Adrenal gland (tissue), 12 donors: ENCODE data around the gene TIA1. TPM values are rescaled to one million over a fixed set of nuclear protein-coding genes. Genes with fewer than 3 reads are reported as not detected.

ENCODE experiments used
- DNase-seq, 7 donors: peaks; one replicate each; pipeline ENCODE4 v3.0.0-alpha.2; 2019 to 2020
- H3K27ac ChIP-seq, 5 donors: fragments of 200-600 bp; sonication (generic) in 4 of 5; 1 replicate in 3 of 5; 2 replicates in 2 of 5; pipeline versions ENCODE4 v1.5.1 to v1.8.0; 2016 to 2020; ENCODE audit warnings: mild to moderate bottlenecking in 1 of 5
- H3K27me3 ChIP-seq: fragments of 200-600 bp; 2 replicates; pipeline ENCODE4 v1.8.0; 2021
- H3K36me3 ChIP-seq, 2 donors: fragments of 200-600 bp; replicated peaks in 1 of 2; 1 replicate in 1 of 2; 2 replicates in 1 of 2; pipeline versions ENCODE4 v1.5.1 to v1.8.0; 2018 to 2022
- H3K4me1 ChIP-seq, 2 donors: fragments of 200-600 bp; replicated peaks in 1 of 2; 1 replicate in 1 of 2; 2 replicates in 1 of 2; pipeline versions ENCODE4 v1.5.1 to v1.8.0; 2018 to 2021
- H3K4me3 ChIP-seq, 4 donors: fragments of 200-600 bp; sonication (generic) in 3 of 4; one replicate each; pipeline ENCODE4 v1.5.1; 2016 to 2018
- H3K9me3 ChIP-seq, 3 donors: fragments of 200-600 bp; sonication (generic) in 1 of 3; replicated peaks in 1 of 3; 1 replicate in 2 of 3; 2 replicates in 1 of 3; pipeline versions ENCODE4 v1.5.1 to v1.8.0; 2016 to 2021
- CTCF ChIP-seq, 6 experiments: fragments of 450-650 bp in 4 of 6; fragments of 200-600 bp in 2 of 6; sonication (generic) in 1 of 6; IDR thresholded peaks; 1 replicate in 5 of 6; 2 replicates in 1 of 6; pipeline versions ENCODE4 v1.5.1 to v1.8.0; 2016 to 2021; ENCODE audit warnings: antibody characterized with exemption in 6 of 6, mild to moderate bottlenecking in 2 of 6, moderate library complexity in 1 of 6
- POLR2A ChIP-seq, 2 donors: fragments of 450-650 bp; IDR thresholded peaks; one replicate each; pipeline ENCODE4 v1.6.1; 2017; ENCODE audit warnings: antibody characterized with exemption in 2 of 2, mild to moderate bottlenecking in 2 of 2, moderate library complexity in 1 of 2
- WGBS, 4 donors: extraction: QIAGEN DNeasy Blood & Tissue Kit in 2 of 4; methylation state at CpG; one replicate each; pipeline versions ENCODE4 v1.1.5 to v1.1.7; 2013 to 2017; 5-methylcytosine and 5-hydroxymethylcytosine counted together
- intact Hi-C, 2 donors: fragments of 100-400 bp; cut with DNase I; formaldehyde crosslinking; loops; one replicate each; pipeline versions ENCODE4 v1.14.1 to v1.15.0; 2022 to 2023
- polyA plus RNA-seq, 3 donors: library from polyadenylated mRNA; stranded (reverse); fragments of 200-250 nt in 2 of 3; fragments of 350-450 nt in 1 of 3; fragmentation: Illumina TruSeq in 1 of 3; extraction: RNeasy Lipid Tissue Mini Kit (QIAGEN cat#74804) in 1 of 3; gene quantifications; one replicate each; pipeline ENCODE4 v1.2.3, GENCODE V29; 2013 to 2014
- total RNA-seq, 9 donors: library from RNA; depleted of rRNA in 4 of 9; stranded (reverse); fragments of >200 nt in 4 of 9; fragments of 120-200 nt in 1 of 9; fragmentation: NEBNext Ultra II Directional in 1 of 9; extraction: Animal tissue kit (Norgen Biotek cat#: 25700) in 1 of 9; gene quantifications; one replicate each; pipeline versions ENCODE4 v1.1.0 to v1.2.4, GENCODE V29; 2013 to 2023
- donor health status: healthy with polysubstance abuse.
- donor health status: Bipolar disorder and iron deficiency.
- donor health status: DM: yes; HTN: yes; CAD: no.
- donor health status: DM: no; HTN: no; CAD: no.
- donor health status: DM: no; HTN: no; CAD: no.
- donor health status: DM: yes; HTN: yes; CAD: no.

TIA1 gene
- total and polyA plus RNA-seq, 12 donors, result 25.9 to 181 (median 87.2) TPM

DNA sequence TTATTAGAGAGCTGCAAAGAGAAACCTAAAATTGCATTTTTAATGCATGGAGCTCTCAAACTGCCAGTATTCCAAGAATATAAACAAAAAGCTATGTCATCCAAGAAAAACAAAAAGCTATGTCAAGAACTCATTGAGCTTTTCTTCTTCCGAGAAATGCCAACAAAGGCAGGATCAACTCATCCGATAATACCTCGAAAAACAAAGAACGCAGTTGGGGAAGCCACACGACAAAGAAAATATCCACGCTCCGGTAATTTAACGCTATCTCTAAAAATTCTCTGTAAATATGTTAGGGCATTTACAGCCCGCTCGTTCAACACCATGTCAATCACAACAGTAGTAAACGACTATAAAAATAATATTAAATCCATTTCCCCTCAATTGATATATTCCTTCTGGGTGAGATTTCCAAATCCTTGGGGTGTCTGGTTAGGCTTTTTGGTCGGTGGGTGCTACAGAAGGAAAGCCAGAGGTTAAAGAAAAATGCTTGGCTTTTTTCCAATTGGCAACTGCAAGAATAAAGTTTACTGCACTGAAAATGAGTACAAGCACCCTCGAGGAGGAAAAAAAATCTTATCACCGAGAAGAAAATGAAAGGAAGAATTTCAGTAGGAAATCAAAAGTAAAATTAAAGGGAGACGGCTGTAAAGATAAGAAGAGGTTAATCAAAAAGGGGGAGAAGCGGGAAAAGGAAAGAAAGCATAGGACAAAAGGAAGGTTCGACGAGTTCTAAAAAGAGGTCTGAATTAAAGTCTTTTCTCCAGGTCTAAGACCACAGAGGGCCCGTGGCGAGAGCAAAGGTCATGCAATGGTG lies 856 bp downstream of the TIA1 start:
- H3K36me3 ChIP-seq, result no peaks in the 10 kb centered on the region
- no peak for DNase-seq
- H3K4me1 ChIP-seq, result peaks cover 17 to 40% of the 10 kb centered on the region in 2 donors
- H3K9me3 ChIP-seq, result no peaks in the 10 kb centered on the region
- intact Hi-C loops, result no loop called here
- TF ChIP-seq CTCF (IDR thresholded peaks at IDR 0.05), result no peak
- TF ChIP-seq POLR2A (IDR thresholded peaks at IDR 0.05), result no peak
- no peaks in the 10 kb centered on the region for H3K27me3 ChIP-seq
- peak overlapping the region; percentile 95 to 98 (median 98) for H3K27ac ChIP-seq
- H3K4me3 ChIP-seq, result peak overlapping the region; percentile 40 to 98 (median 82)
- 0 to 1% (median 0%) methylated on average over 20 of the region's 20 CpGs for WGBS, 4 donors

DNA sequence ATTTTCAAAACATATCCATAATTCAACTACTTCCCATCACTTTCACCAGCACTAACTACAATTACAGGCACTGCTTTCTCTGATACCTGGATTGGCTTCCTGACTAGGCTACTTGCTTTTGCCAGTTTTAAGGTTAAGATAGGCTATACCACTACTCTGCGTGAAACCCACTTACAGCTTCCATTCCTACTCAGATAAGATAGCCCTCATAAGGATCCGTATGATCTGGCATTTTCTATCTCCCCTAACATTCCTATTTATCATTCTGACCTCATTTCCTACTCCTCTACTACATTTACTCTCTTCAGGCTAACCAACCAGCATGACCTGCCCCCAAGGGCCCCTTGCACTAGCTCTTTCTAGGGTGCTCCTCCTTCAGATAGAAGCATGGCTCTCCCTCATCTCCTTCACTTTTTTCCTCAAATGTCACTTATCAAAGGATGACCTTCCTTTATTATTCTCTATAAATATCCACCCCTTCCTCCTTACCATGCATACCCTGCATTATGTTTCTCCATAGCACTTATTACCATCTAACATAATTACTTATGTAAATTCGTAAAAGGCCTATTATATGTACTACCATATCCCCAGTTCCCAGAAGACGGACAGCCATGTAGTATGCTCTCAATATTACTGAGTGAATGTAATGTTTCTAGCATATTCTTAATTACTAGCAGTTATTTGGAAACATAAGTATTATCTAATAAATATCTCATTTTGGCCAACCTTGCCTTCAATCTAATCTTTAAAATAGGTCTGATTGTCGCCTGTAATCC lies 4.4 kb downstream of the TIA1 start:
- peaks cover 17 to 54% of the 10 kb centered on the region in 2 donors for H3K4me1 ChIP-seq
- whole genome bisulfite sequencing, 4 donors, result 75 to 78% (median 77%) methylated on average over 5 of the region's 5 CpGs

DNA sequence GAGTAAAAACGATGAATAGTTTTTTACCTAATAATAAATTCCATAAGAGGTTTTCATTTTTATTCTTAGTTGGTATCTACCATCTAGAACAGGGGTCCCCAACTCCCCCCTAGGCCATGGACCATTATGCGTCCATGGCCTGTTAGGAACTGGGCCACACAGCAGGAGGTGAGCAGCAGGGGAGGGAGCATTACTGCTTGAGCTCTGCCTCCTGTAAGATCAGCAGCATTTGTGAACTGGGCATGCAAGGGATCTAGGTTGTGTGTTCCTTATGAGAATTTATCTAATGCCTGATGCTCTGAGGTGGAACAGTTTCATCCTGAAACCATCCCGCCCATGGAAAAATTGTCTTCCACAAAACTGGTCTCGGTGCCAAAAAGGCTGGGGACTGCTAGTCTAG lies 5.9 kb downstream of the TIA1 start:
- 83 to 90% (median 87%) methylated on average over 4 of the region's 4 CpGs for WGBS, 4 donors
- intact Hi-C loops, result no loop called here
- no peak overlapping the region for H3K4me3 ChIP-seq

More for the DNA sequence above, 4.4 kb downstream of the TIA1 start:
- intact Hi-C loops, result no loop called here
- Histone ChIP-seq H3K27ac (peak overlapping the region in 1 of 5 donors; percentile 37), H3K27me3 (no peaks in the 10 kb centered on the region), H3K9me3 (no peaks in the 10 kb centered on the region), H3K36me3 (peaks cover 0 to 7% of the 10 kb centered on the region in 2 donors), H3K4me3 (no peak overlapping the region)
- DNase-seq, result no peak
- TF ChIP-seq POLR2A (IDR thresholded peaks at IDR 0.05), result no peak
- TF ChIP-seq CTCF (IDR thresholded peaks at IDR 0.05), result no peak

More for the DNA sequence above, 5.9 kb downstream of the TIA1 start:
- no peaks in the 10 kb centered on the region for H3K27me3 ChIP-seq
- peaks cover 0 to 8% of the 10 kb centered on the region in 2 donors for H3K36me3 ChIP-seq
- no peak for DNase-seq
- TF ChIP-seq CTCF (IDR thresholded peaks at IDR 0.05) (no peak), POLR2A (IDR thresholded peaks at IDR 0.05) (no peak)
- peaks cover 17 to 53% of the 10 kb centered on the region in 2 donors for H3K4me1 ChIP-seq
- H3K27ac ChIP-seq, result no peak overlapping the region
- no peaks in the 10 kb centered on the region for H3K9me3 ChIP-seq
